Measurements from ENCODE around the gene PSIP1. TPM values are rescaled to one million over a fixed set of nuclear protein-coding genes. Genes with fewer than 3 reads are reported as not detected.

PSIP1 gene
- total RNA-seq, 1 experiment from 2014 or later, result 362 TPM

- Mint-ChIP-seq H3K4me1 (peaks cover 6 to 14% of the 10 kb centered on the region in 2 experiments), H3K27me3 (ENCODE audit: low read depth) (no peaks in the 10 kb centered on the region), H3K27ac (no peak overlapping the region; a peak in 1 of 7 replicates), H3K36me3 (ENCODE audit: insufficient read depth in 1 of 3, low read depth in 3 of 3) (peaks cover 45 to 66% (median 60%) of the 10 kb centered on the region in 3 experiments), H3K9me3 (peaks cover 0 to 6% of the 10 kb centered on the region in 2 experiments; a peak in 1 of 5 replicates), H3K4me3 (no peak overlapping the region)
- Histone ChIP-seq H3K27me3 (ENCODE audit: insufficient read depth, low read length) (no peaks in the 10 kb centered on the region), H3K4me2 (ENCODE audit: insufficient read depth, insufficient read length, low read length) (no peak overlapping the region), H4K5ac (ENCODE audit: insufficient read length, low read depth, low read length) (no peak overlapping the region), H3K9me3 (ENCODE audit: control insufficient read depth, low read depth, low read length) (no peaks in the 10 kb centered on the region), H2BK5ac (ENCODE audit: insufficient read length, low read length) (no peak overlapping the region), H3K23ac (ENCODE audit: insufficient read length, low read depth, low read length) (no peak overlapping the region), H3K27ac (ENCODE audit: insufficient read length, low read depth, low read length) (no peak overlapping the region), H4K8ac (replicated peaks; ENCODE audit: insufficient read length, low read depth, low read length) (no peak overlapping the region), H2AK5ac (ENCODE audit: insufficient read length, low read length) (no peak overlapping the region), H2AFZ (ENCODE audit: low read length) (no peak overlapping the region), H2BK120ac (ENCODE audit: low read depth, low read length, poor library complexity, severe bottlenecking) (no peak overlapping the region), H3K56ac (ENCODE audit: insufficient read length, low read depth, low read length) (no peak overlapping the region), H3K18ac (ENCODE audit: insufficient read length, low read depth, low read length) (no peak overlapping the region), H4K20me1 (ENCODE audit: control insufficient read depth, insufficient read depth, insufficient read length) (no peaks in the 10 kb centered on the region), H2BK15ac (ENCODE audit: low read depth, low read length) (no peak overlapping the region), H3T11ph (ENCODE audit: low read length) (no peak overlapping the region), H3K4me1 (ENCODE audit: insufficient read depth, low read length) (no peaks in the 10 kb centered on the region), H3K23me2 (ENCODE audit: insufficient read length, low read depth, low read length, poor library complexity, severe bottlenecking) (no peaks in the 10 kb centered on the region), H2BK12ac (ENCODE audit: insufficient read length, low read depth, low read length) (no peak overlapping the region), H2BK20ac (ENCODE audit: low read depth, low read length, poor library complexity, severe bottlenecking) (no peak overlapping the region), H3K9ac (ENCODE audit: extremely low read depth, insufficient read length, low read length) (no peak overlapping the region), H4K91ac (ENCODE audit: insufficient read length, low read depth, low read length) (no peak overlapping the region), H3K79me1 (ENCODE audit: insufficient read depth, low read depth, low read length, poor library complexity, severe bottlenecking) (peaks cover 2% of the 10 kb centered on the region), H3K4ac (ENCODE audit: low read depth, low read length) (no peak overlapping the region), H3K79me2 (ENCODE audit: insufficient read depth, low read length) (no peaks in the 10 kb centered on the region), H3K14ac (ENCODE audit: insufficient read depth, low read length) (no peak overlapping the region)
- 100% methylated on average over 1 of the region's 4 CpGs for WGBS (ENCODE audit: extremely low coverage, insufficient read length, low lambda C conversion rate)
- DNase-seq, result no peak
- TF ChIP-seq CTCF (conservative IDR thresholded peaks at IDR 0.05), result no peak
Measured at GRCh38 chr9:15433191-15433590, 77.6 kb downstream of the PSIP1 start.
